HUDEP-2 (cell line): ENCODE data around the gene ZFYVE9.

Source experiments
- DNase-seq, 76 experiments: peaks; one replicate each; lab custom pipeline; 2025; ENCODE audit not compliant: unreplicated experiment in 76 of 76; lab: John Stamatoyannopoulos, UW

ZFYVE9 gene

GRCh38 chr1:52237430-52237829 lies 95.5 kb downstream of the ZFYVE9 start:
- DNase-seq: peak in 1 of 76 experiments; percentile 6

- DNase-seq: no peak
These were observed 96.6 kb downstream of the ZFYVE9 start for GRCh38 chr1:52238474-52238873.

- no peak for DNase-seq
These were observed 97.2 kb downstream of the ZFYVE9 start for GRCh38 chr1:52238887-52239707.

- DNase-seq: no peak
These were observed 97.8 kb downstream of the ZFYVE9 start for GRCh38 chr1:52239708-52240001.

- DNase-seq: no peak
These were observed 98.8 kb downstream of the ZFYVE9 start for GRCh38 chr1:52240592-52241210.

- no peak for DNase-seq
These were observed 101.5 kb downstream of the ZFYVE9 start for GRCh38 chr1:52243221-52243987.

- no peak for DNase-seq
These were observed 107.9 kb downstream of the ZFYVE9 start for GRCh38 chr1:52249831-52250230.

- DNase-seq: no peak
These were observed 111.5 kb downstream of the ZFYVE9 start for GRCh38 chr1:52253421-52253820.

GRCh38 chr1:52259886-52260285 lies 118.0 kb downstream of the ZFYVE9 start:
- no peak for DNase-seq

GRCh38 chr1:52263153-52263910 lies 121.4 kb downstream of the ZFYVE9 start:
- no peak for DNase-seq

GRCh38 chr1:52264530-52265115 lies 122.7 kb downstream of the ZFYVE9 start:
- peak in 1 of 76 experiments; percentile 3 for DNase-seq

- no peak for DNase-seq
These were observed 124.6 kb downstream of the ZFYVE9 start for GRCh38 chr1:52266507-52266906.

GRCh38 chr1:52268372-52268771 lies 126.5 kb downstream of the ZFYVE9 start:
- no peak for DNase-seq

GRCh38 chr1:52281518-52281917 lies 139.6 kb downstream of the ZFYVE9 start:
- no peak for DNase-seq

- no peak for DNase-seq
These were observed 146.4 kb downstream of the ZFYVE9 start for GRCh38 chr1:52288286-52288685.

GRCh38 chr1:52294580-52294979 lies 152.7 kb downstream of the ZFYVE9 start:
- no peak for DNase-seq

- peak in 30 of 76 experiments; percentile 1 to 63 (median 27) for DNase-seq
These were observed 154.5 kb downstream of the ZFYVE9 start for GRCh38 chr1:52296345-52296744.

- DNase-seq: no peak
These were observed 163.7 kb downstream of the ZFYVE9 start for GRCh38 chr1:52305417-52306226.

GRCh38 chr1:52306227-52307006 lies 164.5 kb downstream of the ZFYVE9 start:
- no peak for DNase-seq
